ENCODE results near the gene OR5B21.

The OR5B21 gene

GRCh38 chr11:58490827-58491226, 17.1 kb downstream of the OR5B21 start:
- DNase-seq, result no peak

DNA sequence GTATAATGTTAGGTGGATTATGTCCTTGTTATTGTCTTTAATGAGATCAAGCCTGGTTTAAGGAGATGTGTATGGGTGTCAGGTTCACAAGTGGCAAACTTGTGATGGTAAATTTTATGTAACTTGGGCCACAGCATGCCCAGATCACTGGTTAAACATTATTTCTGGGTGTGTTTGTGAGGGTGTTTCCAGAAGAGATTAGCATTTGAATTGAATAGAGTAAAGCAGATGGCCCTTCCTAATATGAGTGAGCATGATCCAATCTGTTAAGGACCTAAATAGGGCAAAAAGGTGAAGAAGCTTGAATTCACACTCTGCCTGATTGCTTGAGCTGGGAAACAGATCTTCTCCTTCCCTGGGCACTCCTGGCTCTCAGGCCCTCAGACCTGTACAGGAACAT, 20.7 kb downstream of the OR5B21 start:
- DNase-seq, result no peak

- no peak for DNase-seq
Measured at GRCh38 chr11:58485961-58486360, 21.9 kb downstream of the OR5B21 start.

- DNase-seq, result no peak
Measured at GRCh38 chr11:58471892-58472291, 36.0 kb downstream of the OR5B21 start.

- no peak for DNase-seq
Measured at GRCh38 chr11:58466293-58466692, 41.6 kb downstream of the OR5B21 start.

DNA sequence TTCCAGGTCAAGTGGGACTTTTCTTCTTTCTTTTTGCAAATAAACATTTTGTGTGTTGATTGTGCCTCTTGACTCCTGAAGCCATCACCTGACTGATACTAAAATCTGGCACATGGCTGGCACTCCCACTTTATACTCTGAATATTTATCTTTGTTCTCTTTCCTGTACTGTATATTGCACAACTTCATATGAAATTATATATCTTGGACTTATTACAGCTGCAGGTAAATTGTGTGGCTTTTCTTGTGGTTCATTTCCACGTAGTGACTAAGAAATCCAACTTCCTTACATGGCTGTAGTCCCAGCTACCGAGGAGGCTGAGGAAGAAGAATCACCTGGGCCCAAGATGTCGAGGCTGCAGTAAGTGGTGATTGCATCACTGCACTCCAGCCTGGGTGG, 42.2 kb downstream of the OR5B21 start:
- DNase-seq, result no peak
